GM21529 (cell line): ENCODE data around the gene SHD.
"Not testable (repeated sequence)": the region's sequence is repeated elsewhere in the genome, so short reads cannot be mapped to it uniquely, and the experiment has no call there.

Experiments
- ATAC-seq: cut with Tn5 transposase; IDR thresholded peaks from one replicate; pipeline ENCODE4 v1.9.1; 2021; ENCODE audit not compliant: unreplicated experiment

The SHD gene

GRCh38 chr19:4266253-4267000 is 12.6 kb upstream of the SHD start:
- ATAC-seq: no peak

- ATAC-seq: no peak
Measured at GRCh38 chr19:4267101-4267900, 11.8 kb upstream of the SHD start.

GRCh38 chr19:4267901-4268815 is 10.9 kb upstream of the SHD start:
- no peak for ATAC-seq

- no peak for ATAC-seq
Measured at GRCh38 chr19:4268816-4269430, 10.1 kb upstream of the SHD start.

- ATAC-seq: no peak
Measured at GRCh38 chr19:4272894-4273293, 6.2 kb upstream of the SHD start.

GRCh38 chr19:4274321-4274686 is 4.8 kb upstream of the SHD start:
- ATAC-seq: not testable (repeated sequence)

GRCh38 chr19:4277191-4277696 is 1.8 kb upstream of the SHD start:
- no peak for ATAC-seq

- ATAC-seq: no peak
Measured at GRCh38 chr19:4278010-4278409, 1.1 kb upstream of the SHD start.

GRCh38 chr19:4279267-4279529 is 132 bp downstream of the SHD start:
- ATAC-seq: no peak

GRCh38 chr19:4279530-4280422 is 710 bp downstream of the SHD start:
- ATAC-seq: no peak

GRCh38 chr19:4284176-4284958 is 5.3 kb downstream of the SHD start:
- no peak for ATAC-seq

- no peak for ATAC-seq
Measured at GRCh38 chr19:4284974-4285373, 5.9 kb downstream of the SHD start.

- ATAC-seq: not testable (repeated sequence)
Measured at GRCh38 chr19:4286141-4286540, 7.1 kb downstream of the SHD start.

- ATAC-seq: no peak
Measured at GRCh38 chr19:4288091-4288777, 9.2 kb downstream of the SHD start.

- no peak for ATAC-seq
Measured at GRCh38 chr19:4291184-4291732, 12.2 kb downstream of the SHD start.

GRCh38 chr19:4292515-4292914 is 13.4 kb downstream of the SHD start:
- ATAC-seq: no peak

- ATAC-seq: no peak
Measured at GRCh38 chr19:4294389-4294788, 15.3 kb downstream of the SHD start.
